ENCODE data around the gene EPHA5.

EPHA5 gene

DNA sequence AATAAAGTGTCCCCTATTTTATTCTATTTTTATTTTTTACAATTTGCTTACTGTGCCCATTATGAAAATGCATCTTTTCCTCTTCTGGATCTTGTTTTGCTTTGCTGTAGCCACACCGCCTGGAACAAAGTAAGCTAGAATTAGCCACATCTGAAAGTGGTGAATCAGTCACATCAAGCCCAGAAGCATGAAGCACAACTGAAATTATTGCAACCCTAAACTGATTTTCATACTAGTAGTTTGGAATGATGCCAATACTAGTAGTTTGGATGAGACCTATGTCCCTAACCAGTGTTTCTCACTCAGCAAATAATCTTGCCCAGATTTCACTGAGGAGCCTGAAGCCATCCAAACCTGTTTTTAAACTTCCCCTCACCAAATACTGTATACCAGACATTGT, 303.0 kb downstream of the EPHA5 start:
- TF ChIP-seq, protein P1, sequence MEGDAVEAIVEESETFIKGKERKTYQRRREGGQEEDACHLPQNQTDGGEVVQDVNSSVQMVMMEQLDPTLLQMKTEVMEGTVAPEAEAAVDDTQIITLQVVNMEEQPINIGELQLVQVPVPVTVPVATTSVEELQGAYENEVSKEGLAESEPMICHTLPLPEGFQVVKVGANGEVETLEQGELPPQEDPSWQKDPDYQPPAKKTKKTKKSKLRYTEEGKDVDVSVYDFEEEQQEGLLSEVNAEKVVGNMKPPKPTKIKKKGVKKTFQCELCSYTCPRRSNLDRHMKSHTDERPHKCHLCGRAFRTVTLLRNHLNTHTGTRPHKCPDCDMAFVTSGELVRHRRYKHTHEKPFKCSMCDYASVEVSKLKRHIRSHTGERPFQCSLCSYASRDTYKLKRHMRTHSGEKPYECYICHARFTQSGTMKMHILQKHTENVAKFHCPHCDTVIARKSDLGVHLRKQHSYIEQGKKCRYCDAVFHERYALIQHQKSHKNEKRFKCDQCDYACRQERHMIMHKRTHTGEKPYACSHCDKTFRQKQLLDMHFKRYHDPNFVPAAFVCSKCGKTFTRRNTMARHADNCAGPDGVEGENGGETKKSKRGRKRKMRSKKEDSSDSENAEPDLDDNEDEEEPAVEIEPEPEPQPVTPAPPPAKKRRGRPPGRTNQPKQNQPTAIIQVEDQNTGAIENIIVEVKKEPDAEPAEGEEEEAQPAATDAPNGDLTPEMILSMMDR (IDR thresholded peaks at IDR 0.05; ENCODE audit: control extremely low read depth, extremely low read depth, low read depth, missing control alignments), result no peak
- DNase-seq (ENCODE audit: extremely low spot score), result no peak
- ChIA-PET POLR2A (no interaction called here), CTCF (no interaction called here)

DNA sequence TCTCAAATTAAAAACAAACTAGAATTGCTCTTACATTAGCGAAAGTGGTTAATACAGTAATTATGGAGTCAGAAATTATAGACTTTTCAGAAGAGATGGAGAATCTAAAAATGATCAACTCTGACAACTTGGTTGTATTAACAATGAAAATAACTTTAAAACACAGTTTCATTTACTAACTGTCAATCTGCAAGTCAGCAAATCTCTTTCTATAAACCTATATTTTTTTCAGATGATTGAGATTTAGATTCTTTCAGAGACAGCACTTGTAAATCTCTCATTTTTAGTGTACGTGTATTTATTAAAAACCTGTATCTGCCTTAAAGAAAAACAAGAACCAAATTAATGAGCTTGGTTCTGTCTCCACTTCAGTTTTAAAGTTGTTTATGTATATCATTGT, 311.4 kb downstream of the EPHA5 start:
- no peak for DNase-seq (ENCODE audit: extremely low spot score)
- POLR2A ChIA-PET, result no interaction called here
- CTCF ChIA-PET, result interaction anchor here (1.2 to 3.1 kb wide), 3 partner anchors 11 to 36 kb away, joined by 3 to 11 read pairs (median 4); no protein-coding TSS in a partner anchor
- TF ChIP-seq, protein P1 (IDR thresholded peaks at IDR 0.05; ENCODE audit: control extremely low read depth, extremely low read depth, low read depth, missing control alignments), result no peak

DNA sequence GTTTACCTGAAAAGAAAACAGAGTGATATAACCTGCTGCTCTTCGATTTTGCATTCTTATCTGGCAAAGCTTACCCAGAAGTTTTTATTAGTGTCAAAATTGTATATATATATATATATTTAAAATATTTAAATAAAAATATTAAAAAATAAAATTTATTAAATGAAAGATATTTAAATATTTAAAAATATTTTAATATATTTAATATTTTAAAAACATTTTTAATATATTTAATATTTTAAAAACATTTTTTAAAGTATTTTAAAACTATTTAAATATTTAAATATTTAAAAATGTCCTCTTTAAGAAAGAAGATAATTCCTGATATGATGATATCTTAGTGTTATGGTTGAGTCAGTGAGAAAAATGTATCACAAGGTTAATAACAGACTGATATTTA, 317.2 kb downstream of the EPHA5 start:
- ChIA-PET POLR2A (no interaction called here), CTCF (interaction anchor here (1.0 kb wide), 1 partner anchor 12 kb away, joined by 3 read pairs; no protein-coding TSS in a partner anchor)
- TF ChIP-seq, protein P1 (IDR thresholded peaks at IDR 0.05; ENCODE audit: control extremely low read depth, extremely low read depth, low read depth, missing control alignments), result no peak
- DNase-seq (ENCODE audit: extremely low spot score), result no peak

DNA sequence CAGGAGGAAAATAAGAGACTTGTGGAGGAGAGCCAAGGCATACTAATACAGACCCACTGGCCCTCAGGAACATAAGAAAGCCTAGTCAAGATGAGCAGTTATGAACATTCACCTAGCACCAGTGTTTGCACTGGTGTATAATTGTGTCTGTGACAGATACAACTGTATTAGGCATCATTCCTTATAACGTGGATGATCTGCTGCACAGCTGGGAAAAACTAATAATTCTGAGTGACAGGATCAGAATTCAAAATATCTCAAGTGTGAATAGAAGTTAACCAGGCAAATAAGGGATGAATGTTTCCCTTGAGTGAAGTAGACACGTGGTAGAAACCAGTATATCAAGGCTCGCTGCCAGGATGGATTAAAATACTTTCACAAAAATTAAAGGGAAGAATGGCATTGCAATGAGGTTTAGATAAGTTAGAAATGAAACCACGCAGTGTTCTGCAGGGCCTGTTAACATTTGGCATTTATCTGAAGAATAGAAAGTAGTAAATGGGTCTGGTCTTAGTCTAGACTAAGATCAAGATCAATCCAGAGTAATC, 325.9 kb downstream of the EPHA5 start:
- ChIA-PET CTCF (no interaction called here), POLR2A (no interaction called here)
- TF ChIP-seq, protein P1 (IDR thresholded peaks at IDR 0.05; ENCODE audit: control extremely low read depth, extremely low read depth, low read depth, missing control alignments), result no peak
- no peak for DNase-seq (ENCODE audit: extremely low spot score)

DNA sequence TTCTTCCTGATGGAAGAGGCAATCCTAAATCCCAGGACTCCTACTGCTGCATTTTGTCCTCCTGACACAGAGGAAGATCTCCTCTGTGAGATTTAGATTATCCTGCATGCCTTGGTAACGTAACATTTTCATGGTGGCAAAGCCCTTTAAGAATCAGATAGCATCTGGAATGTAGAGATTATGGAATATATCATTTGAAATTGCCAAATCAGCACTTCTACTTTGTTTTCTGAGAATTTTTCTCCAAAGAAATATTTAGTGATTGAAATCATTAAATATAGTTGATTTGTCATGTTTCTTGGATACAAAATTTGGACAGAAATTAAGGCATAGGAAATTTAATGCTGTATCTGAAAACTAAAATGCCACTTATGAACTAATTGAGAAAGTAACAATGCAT, 326.9 kb downstream of the EPHA5 start:
- DNase-seq (ENCODE audit: extremely low spot score), result no peak
- ChIA-PET CTCF (no interaction called here), POLR2A (no interaction called here)
- TF ChIP-seq, protein P1 (IDR thresholded peaks at IDR 0.05; ENCODE audit: control extremely low read depth, extremely low read depth, low read depth, missing control alignments), result no peak

DNA sequence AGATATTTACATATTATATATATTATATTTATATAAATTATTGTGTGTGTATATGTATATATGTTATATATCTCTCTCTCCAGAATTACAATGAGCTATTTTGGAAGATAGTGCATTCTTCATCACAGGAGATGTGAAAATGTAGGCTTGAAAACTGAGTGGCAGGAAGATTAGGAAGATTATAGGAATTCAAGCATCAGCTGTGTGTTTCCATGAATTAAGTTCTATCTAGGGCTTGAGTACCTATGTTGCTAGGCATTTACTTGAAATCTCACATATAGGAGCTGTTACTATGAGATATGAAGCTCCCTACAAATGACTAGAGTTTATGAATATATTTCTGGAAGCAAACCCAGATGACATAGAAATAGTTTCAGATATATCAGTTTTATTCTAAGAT, 328.7 kb downstream of the EPHA5 start:
- CTCF ChIA-PET, result interaction anchor here (1.4 kb wide), 1 partner anchor 11 kb away, joined by 3 read pairs; no protein-coding TSS in a partner anchor
- POLR2A ChIA-PET, result no interaction called here
- TF ChIP-seq, protein P1 (IDR thresholded peaks at IDR 0.05; ENCODE audit: control extremely low read depth, extremely low read depth, low read depth, missing control alignments), result no peak
- DNase-seq (ENCODE audit: extremely low spot score), result no peak

Measured in GM10248 (cell line).